ENCODE data around the gene SYT3.
"Not testable (repeated sequence)": the region's sequence is repeated elsewhere in the genome, so short reads cannot be mapped to it uniquely, and the experiment has no call there.

DNA sequence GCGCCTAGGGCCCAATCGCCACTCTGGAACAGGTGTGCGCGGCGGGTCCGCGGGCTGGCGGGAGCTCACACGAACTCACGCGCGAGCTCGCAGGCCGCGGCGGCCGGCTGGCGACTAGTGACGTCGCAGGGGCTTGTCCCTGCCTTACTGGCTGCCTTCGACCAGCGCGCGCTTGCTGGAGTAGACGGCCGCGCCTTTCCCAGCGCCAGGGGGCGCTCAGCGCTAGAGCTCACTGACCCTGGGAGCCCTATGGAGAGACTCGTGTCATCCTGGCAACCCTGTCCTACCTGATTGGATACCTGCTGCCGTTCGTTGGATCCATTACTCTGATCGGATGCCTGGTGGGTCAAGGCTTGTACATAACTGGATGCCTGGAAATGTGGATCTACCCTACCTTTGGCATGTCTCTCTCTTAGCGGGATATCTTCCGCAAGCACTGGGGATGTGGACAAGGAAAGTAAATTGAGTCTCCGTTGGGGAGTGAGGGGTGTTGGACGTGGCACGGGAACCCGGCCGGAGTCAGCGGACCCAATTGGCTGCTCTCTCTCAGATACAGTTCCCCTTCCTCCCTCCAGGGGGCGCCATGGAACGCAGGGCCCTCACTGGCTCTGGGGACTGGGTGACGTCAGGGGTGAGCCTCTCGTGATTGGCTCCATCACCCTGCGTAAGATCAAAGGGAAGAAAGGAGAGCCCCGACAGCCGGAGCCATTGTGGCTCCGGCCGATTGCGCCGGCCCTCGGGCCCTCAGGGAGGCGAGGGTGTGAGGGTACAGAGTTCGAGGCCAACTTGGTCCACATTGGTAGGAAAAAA is 35.2 kb downstream of the SYT3 start:
- TF ChIP-seq, protein P1, sequence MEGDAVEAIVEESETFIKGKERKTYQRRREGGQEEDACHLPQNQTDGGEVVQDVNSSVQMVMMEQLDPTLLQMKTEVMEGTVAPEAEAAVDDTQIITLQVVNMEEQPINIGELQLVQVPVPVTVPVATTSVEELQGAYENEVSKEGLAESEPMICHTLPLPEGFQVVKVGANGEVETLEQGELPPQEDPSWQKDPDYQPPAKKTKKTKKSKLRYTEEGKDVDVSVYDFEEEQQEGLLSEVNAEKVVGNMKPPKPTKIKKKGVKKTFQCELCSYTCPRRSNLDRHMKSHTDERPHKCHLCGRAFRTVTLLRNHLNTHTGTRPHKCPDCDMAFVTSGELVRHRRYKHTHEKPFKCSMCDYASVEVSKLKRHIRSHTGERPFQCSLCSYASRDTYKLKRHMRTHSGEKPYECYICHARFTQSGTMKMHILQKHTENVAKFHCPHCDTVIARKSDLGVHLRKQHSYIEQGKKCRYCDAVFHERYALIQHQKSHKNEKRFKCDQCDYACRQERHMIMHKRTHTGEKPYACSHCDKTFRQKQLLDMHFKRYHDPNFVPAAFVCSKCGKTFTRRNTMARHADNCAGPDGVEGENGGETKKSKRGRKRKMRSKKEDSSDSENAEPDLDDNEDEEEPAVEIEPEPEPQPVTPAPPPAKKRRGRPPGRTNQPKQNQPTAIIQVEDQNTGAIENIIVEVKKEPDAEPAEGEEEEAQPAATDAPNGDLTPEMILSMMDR (IDR thresholded peaks at IDR 0.05): not testable (repeated sequence)
- TF ChIP-seq POLR2AphosphoS5, TCF7L2 (IDR thresholded peaks at IDR 0.05; ENCODE audit: low read depth, low read length): not testable (repeated sequence)
- TF ChIP-seq, protein P2, sequence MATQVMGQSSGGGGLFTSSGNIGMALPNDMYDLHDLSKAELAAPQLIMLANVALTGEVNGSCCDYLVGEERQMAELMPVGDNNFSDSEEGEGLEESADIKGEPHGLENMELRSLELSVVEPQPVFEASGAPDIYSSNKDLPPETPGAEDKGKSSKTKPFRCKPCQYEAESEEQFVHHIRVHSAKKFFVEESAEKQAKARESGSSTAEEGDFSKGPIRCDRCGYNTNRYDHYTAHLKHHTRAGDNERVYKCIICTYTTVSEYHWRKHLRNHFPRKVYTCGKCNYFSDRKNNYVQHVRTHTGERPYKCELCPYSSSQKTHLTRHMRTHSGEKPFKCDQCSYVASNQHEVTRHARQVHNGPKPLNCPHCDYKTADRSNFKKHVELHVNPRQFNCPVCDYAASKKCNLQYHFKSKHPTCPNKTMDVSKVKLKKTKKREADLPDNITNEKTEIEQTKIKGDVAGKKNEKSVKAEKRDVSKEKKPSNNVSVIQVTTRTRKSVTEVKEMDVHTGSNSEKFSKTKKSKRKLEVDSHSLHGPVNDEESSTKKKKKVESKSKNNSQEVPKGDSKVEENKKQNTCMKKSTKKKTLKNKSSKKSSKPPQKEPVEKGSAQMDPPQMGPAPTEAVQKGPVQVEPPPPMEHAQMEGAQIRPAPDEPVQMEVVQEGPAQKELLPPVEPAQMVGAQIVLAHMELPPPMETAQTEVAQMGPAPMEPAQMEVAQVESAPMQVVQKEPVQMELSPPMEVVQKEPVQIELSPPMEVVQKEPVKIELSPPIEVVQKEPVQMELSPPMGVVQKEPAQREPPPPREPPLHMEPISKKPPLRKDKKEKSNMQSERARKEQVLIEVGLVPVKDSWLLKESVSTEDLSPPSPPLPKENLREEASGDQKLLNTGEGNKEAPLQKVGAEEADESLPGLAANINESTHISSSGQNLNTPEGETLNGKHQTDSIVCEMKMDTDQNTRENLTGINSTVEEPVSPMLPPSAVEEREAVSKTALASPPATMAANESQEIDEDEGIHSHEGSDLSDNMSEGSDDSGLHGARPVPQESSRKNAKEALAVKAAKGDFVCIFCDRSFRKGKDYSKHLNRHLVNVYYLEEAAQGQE (IDR thresholded peaks at IDR 0.05; ENCODE audit: insufficient read depth in 1 of 2, low read depth in 2 of 2, low read length in 1 of 2): not testable (repeated sequence)
